ENCODE measurements around the gene PAPPA2. TPM values are rescaled to one million over a fixed set of nuclear protein-coding genes. Genes with fewer than 3 reads are reported as not detected.

PAPPA2 gene
- total and polyA plus RNA-seq, 2 donors from 2014 or later, result 4.9 to 93.5 TPM

GRCh38 chr1:176567190-176567794 is 104.3 kb downstream of the PAPPA2 start:
- Histone ChIP-seq H3K36me3 (ENCODE audit: control insufficient read depth in 2 of 3, insufficient read depth in 3 of 3, low read length in 3 of 3) (no peaks in the 10 kb centered on the region), H3K27ac (ENCODE audit: low read depth in 2 of 2, low read length in 2 of 2) (no peak overlapping the region), H3K9me3 (ENCODE audit: control insufficient read depth in 2 of 3, insufficient read depth in 1 of 3, low read length in 3 of 3) (no peaks in the 10 kb centered on the region), H3K27me3 (ENCODE audit: control insufficient read depth, insufficient read depth, low read length) (no peaks in the 10 kb centered on the region), H3K4me3 (ENCODE audit: low read length in 3 of 3) (no peak overlapping the region), H3K9ac (ENCODE audit: low read length in 3 of 3) (no peak overlapping the region), H3K4me1 (ENCODE audit: control insufficient read depth in 2 of 3, insufficient read depth in 2 of 3, low read depth in 1 of 3, low read length in 3 of 3) (no peaks in the 10 kb centered on the region)
- TF ChIP-seq CTCF (IDR thresholded peaks at IDR 0.05; ENCODE audit: borderline replicate concordance, extremely low read depth, insufficient read depth), result no peak
- DNase-seq (no peak), FAIRE-seq (no peak)
- intact Hi-C loops (cut with DNase I), result no loop called here

- H3K9ac ChIP-seq (ENCODE audit: low read length in 3 of 3), result no peak overlapping the region
- no peak overlapping the region for H3K27ac ChIP-seq (ENCODE audit: low read depth in 2 of 2, low read length in 2 of 2)
- no peaks in the 10 kb centered on the region for H3K9me3 ChIP-seq (ENCODE audit: control insufficient read depth in 2 of 3, insufficient read depth in 1 of 3, low read length in 3 of 3)
- FAIRE-seq (no peak), DNase-seq (no peak)
- intact Hi-C loops (cut with DNase I), result no loop called here
- TF ChIP-seq CTCF (IDR thresholded peaks at IDR 0.05; ENCODE audit: borderline replicate concordance, extremely low read depth, insufficient read depth), result no peak
- H3K4me1 ChIP-seq (ENCODE audit: control insufficient read depth in 2 of 3, insufficient read depth in 2 of 3, low read depth in 1 of 3, low read length in 3 of 3), result no peaks in the 10 kb centered on the region
- H3K27me3 ChIP-seq (ENCODE audit: control insufficient read depth, insufficient read depth, low read length), result no peaks in the 10 kb centered on the region
- H3K36me3 ChIP-seq (ENCODE audit: control insufficient read depth in 2 of 3, insufficient read depth in 3 of 3, low read length in 3 of 3), result no peaks in the 10 kb centered on the region
- no peak overlapping the region for H3K4me3 ChIP-seq (ENCODE audit: low read length in 3 of 3)
Measured at GRCh38 chr1:176568185-176568584, 105.2 kb downstream of the PAPPA2 start.

- Histone ChIP-seq H3K9me3 (ENCODE audit: control insufficient read depth in 2 of 3, insufficient read depth in 1 of 3, low read length in 3 of 3) (no peaks in the 10 kb centered on the region), H3K36me3 (ENCODE audit: control insufficient read depth in 2 of 3, insufficient read depth in 3 of 3, low read length in 3 of 3) (no peaks in the 10 kb centered on the region), H3K27me3 (ENCODE audit: control insufficient read depth, insufficient read depth, low read length) (no peaks in the 10 kb centered on the region), H3K27ac (ENCODE audit: low read depth in 2 of 2, low read length in 2 of 2) (no peak overlapping the region), H3K9ac (ENCODE audit: low read length in 3 of 3) (no peak overlapping the region), H3K4me1 (ENCODE audit: control insufficient read depth in 2 of 3, insufficient read depth in 2 of 3, low read depth in 1 of 3, low read length in 3 of 3) (no peaks in the 10 kb centered on the region), H3K4me3 (ENCODE audit: low read length in 3 of 3) (no peak overlapping the region)
- DNase-seq, result no peak
- no peak for TF ChIP-seq CTCF (IDR thresholded peaks at IDR 0.05; ENCODE audit: borderline replicate concordance, extremely low read depth, insufficient read depth)
- FAIRE-seq, result no peak
- intact Hi-C loops (cut with DNase I), result no loop called here
Measured at GRCh38 chr1:176574756-176575155, 111.8 kb downstream of the PAPPA2 start.

- H3K36me3 ChIP-seq (ENCODE audit: control insufficient read depth in 2 of 3, insufficient read depth in 3 of 3, low read length in 3 of 3), result no peaks in the 10 kb centered on the region
- FAIRE-seq, result no peak
- no peak overlapping the region for H3K4me3 ChIP-seq (ENCODE audit: low read length in 3 of 3)
- H3K27me3 ChIP-seq (ENCODE audit: control insufficient read depth, insufficient read depth, low read length), result no peaks in the 10 kb centered on the region
- no peak overlapping the region for H3K9ac ChIP-seq (ENCODE audit: low read length in 3 of 3)
- no peaks in the 10 kb centered on the region for H3K9me3 ChIP-seq (ENCODE audit: control insufficient read depth in 2 of 3, insufficient read depth in 1 of 3, low read length in 3 of 3)
- H3K4me1 ChIP-seq (ENCODE audit: control insufficient read depth in 2 of 3, insufficient read depth in 2 of 3, low read depth in 1 of 3, low read length in 3 of 3), result no peaks in the 10 kb centered on the region
- H3K27ac ChIP-seq (ENCODE audit: low read depth in 2 of 2, low read length in 2 of 2), result no peak overlapping the region
- DNase-seq, result no peak
- TF ChIP-seq CTCF (IDR thresholded peaks at IDR 0.05; ENCODE audit: borderline replicate concordance, extremely low read depth, insufficient read depth), result no peak
- intact Hi-C loops (cut with DNase I), result no loop called here
Measured at GRCh38 chr1:176575991-176576390, 113.0 kb downstream of the PAPPA2 start.

All from kidney (tissue), 14 donors.